Activated CD8-positive, alpha-beta memory T cell treated with anti-CD3 and anti-CD28 coated beads, Interleukin-2, amount 10 ng/mL, durations not matched to agents 7 days and 5 days (primary cell): ENCODE data around the gene F8. TPM values are rescaled to one million over a fixed set of nuclear protein-coding genes. Genes with fewer than 3 reads are reported as not detected.

Source experiments
- ATAC-seq: fragments of 150-1000 bp; cut with Tn5 transposase; one replicate; pipeline ENCODE4 v1.10.0; 2021; ENCODE audit warnings: moderate library complexity
- CTCF ChIA-PET: fragments of 350-600 bp; sonication (Branson Sonifier 250); formaldehyde crosslinking; loops from one replicate; lab custom pipeline; 2021; ENCODE audit warnings: antibody characterized with exemption; lab: Charles Lee
- DNase-seq: peaks from one replicate; pipeline ENCODE4 v3.0.0-alpha.2; 2020
- H3K27ac Mint-ChIP-seq: one replicate; pipeline ENCODE4 v1.8.0; 2021; ENCODE audit warnings: mild to moderate bottlenecking, mixed read lengths
- H3K27me3 Mint-ChIP-seq: one replicate; pipeline ENCODE4 v1.8.0; 2021; ENCODE audit warnings: mixed read lengths
- H3K36me3 Mint-ChIP-seq: one replicate; pipeline ENCODE4 v1.8.0; 2021; ENCODE audit warnings: mild to moderate bottlenecking, mixed read lengths
- H3K4me1 Mint-ChIP-seq: one replicate; pipeline ENCODE4 v1.8.0; 2021; ENCODE audit warnings: mixed read lengths
- H3K4me3 Mint-ChIP-seq: one replicate; pipeline ENCODE4 v1.8.0; 2021; ENCODE audit warnings: mild to moderate bottlenecking, moderate library complexity, mixed read lengths
- H3K9me3 Mint-ChIP-seq: one replicate; pipeline ENCODE4 v1.8.0; 2022; ENCODE audit warnings: low read depth, mixed read lengths
- total RNA-seq, 2 experiments: library from RNA; stranded (reverse); gene quantifications; one replicate each; pipeline ENCODE4 v1.2.3, GENCODE V29; 2021

The F8 gene
- total RNA-seq, 2 experiments from 2014 or later: 12.7 to 15.0 TPM

GRCh38 chrX:155054255-155054654 lies 31.7 kb upstream of the F8 start:
- Mint-ChIP-seq H3K27ac (no peak overlapping the region), H3K27me3 (no peaks in the 10 kb centered on the region), H3K36me3 (peaks cover 14% of the 10 kb centered on the region), H3K4me3 (no peak overlapping the region), H3K4me1 (peaks cover 41% of the 10 kb centered on the region), H3K9me3 (no peaks in the 10 kb centered on the region)
- ATAC-seq (no peak), DNase-seq (no peak)
- CTCF ChIA-PET: interaction anchor here (1.3 to 1.8 kb wide), 2 partner anchors 8 to 136 kb away, joined by 3 to 6 read pairs; no protein-coding TSS in a partner anchor

- no peak for DNase-seq
- Mint-ChIP-seq H3K9me3 (no peaks in the 10 kb centered on the region), H3K4me3 (no peak overlapping the region), H3K27ac (peak overlapping the region; percentile 62), H3K36me3 (peaks cover 14% of the 10 kb centered on the region), H3K27me3 (no peaks in the 10 kb centered on the region), H3K4me1 (peaks cover 45% of the 10 kb centered on the region)
- ATAC-seq: no peak
- CTCF ChIA-PET: no interaction called here
These were observed 31.1 kb upstream of the F8 start for GRCh38 chrX:155053656-155054055.

GRCh38 chrX:155052738-155053498 lies 30.4 kb upstream of the F8 start:
- Mint-ChIP-seq H3K9me3 (no peaks in the 10 kb centered on the region), H3K36me3 (peaks cover 14% of the 10 kb centered on the region), H3K4me1 (peaks cover 44% of the 10 kb centered on the region), H3K4me3 (no peak overlapping the region), H3K27ac (peak overlapping the region; percentile 62), H3K27me3 (no peaks in the 10 kb centered on the region)
- CTCF ChIA-PET: no interaction called here
- DNase-seq (no peak), ATAC-seq (no peak)

GRCh38 chrX:155048977-155049619 lies 26.6 kb upstream of the F8 start:
- Mint-ChIP-seq H3K36me3 (peaks cover 11% of the 10 kb centered on the region), H3K27ac (no peak overlapping the region), H3K9me3 (no peaks in the 10 kb centered on the region), H3K4me3 (no peak overlapping the region), H3K27me3 (no peaks in the 10 kb centered on the region), H3K4me1 (peaks cover 19% of the 10 kb centered on the region)
- CTCF ChIA-PET: interaction anchor here (1.0 to 1.3 kb wide), 5 partner anchors 8 to 64 kb away, joined by 3 to 4 read pairs (median 3); partner anchors contain the start of gene FUNDC2
- DNase-seq: peak; percentile 57
- no peak for ATAC-seq

GRCh38 chrX:155046811-155047528 lies 24.4 kb upstream of the F8 start:
- DNase-seq: no peak
- no peak overlapping the region for H3K27ac Mint-ChIP-seq

GRCh38 chrX:155046129-155046810 lies 23.7 kb upstream of the F8 start:
- Mint-ChIP-seq H3K36me3 (peaks cover 4% of the 10 kb centered on the region), H3K4me3 (no peak overlapping the region), H3K27ac (no peak overlapping the region), H3K27me3 (no peaks in the 10 kb centered on the region), H3K4me1 (peaks cover 5% of the 10 kb centered on the region), H3K9me3 (no peaks in the 10 kb centered on the region)
- CTCF ChIA-PET: interaction anchor here (1.3 kb wide), 1 partner anchor 9 kb away, joined by 3 read pairs; no protein-coding TSS in a partner anchor
- ATAC-seq (no peak), DNase-seq (no peak)

More at GRCh38 chrX:155046811-155047528, 24.4 kb upstream of the F8 start:
- Mint-ChIP-seq H3K4me3 (no peak overlapping the region), H3K27me3 (no peaks in the 10 kb centered on the region), H3K9me3 (no peaks in the 10 kb centered on the region), H3K36me3 (peaks cover 7% of the 10 kb centered on the region), H3K4me1 (peaks cover 5% of the 10 kb centered on the region)
- no peak for ATAC-seq
- CTCF ChIA-PET: interaction anchor here (1.3 kb wide), 1 partner anchor 8 kb away, joined by 3 read pairs; no protein-coding TSS in a partner anchor

GRCh38 chrX:155035688-155036087 lies 13.2 kb upstream of the F8 start:
- Mint-ChIP-seq H3K27me3 (no peaks in the 10 kb centered on the region), H3K4me3 (no peak overlapping the region), H3K4me1 (peaks cover 7% of the 10 kb centered on the region), H3K9me3 (no peaks in the 10 kb centered on the region), H3K36me3 (peaks cover 31% of the 10 kb centered on the region), H3K27ac (no peak overlapping the region)
- no peak for DNase-seq
- CTCF ChIA-PET: no interaction called here
- no peak for ATAC-seq

- ATAC-seq: no peak
- Mint-ChIP-seq H3K4me3 (no peak overlapping the region), H3K4me1 (peaks cover 18% of the 10 kb centered on the region), H3K27me3 (no peaks in the 10 kb centered on the region), H3K27ac (no peak overlapping the region), H3K9me3 (no peaks in the 10 kb centered on the region), H3K36me3 (peaks cover 19% of the 10 kb centered on the region)
- CTCF ChIA-PET: no interaction called here
- DNase-seq: no peak
These were observed 9.1 kb upstream of the F8 start for GRCh38 chrX:155031657-155032056.

- DNase-seq (no peak), ATAC-seq (no peak)
- H3K4me1 Mint-ChIP-seq: peaks cover 18% of the 10 kb centered on the region
- H3K36me3 Mint-ChIP-seq: peaks cover 3% of the 10 kb centered on the region
- no peaks in the 10 kb centered on the region for H3K9me3 Mint-ChIP-seq
- H3K4me3 Mint-ChIP-seq: peak overlapping the region; percentile 85
- no peaks in the 10 kb centered on the region for H3K27me3 Mint-ChIP-seq
- CTCF ChIA-PET: interaction anchor here (1.0 to 1.6 kb wide), 3 partner anchors 9 to 111 kb away, joined by 3 to 4 read pairs (median 4); no protein-coding TSS in a partner anchor
- peak overlapping the region; percentile 97 for H3K27ac Mint-ChIP-seq
These were observed 6.4 kb upstream of the F8 start for GRCh38 chrX:155028877-155029291.

- peak overlapping the region; percentile 97 for H3K27ac Mint-ChIP-seq
- H3K36me3 Mint-ChIP-seq: peaks cover 3% of the 10 kb centered on the region
- DNase-seq (peak; percentile 41), ATAC-seq (no peak)
- H3K27me3 Mint-ChIP-seq: no peaks in the 10 kb centered on the region
- no peaks in the 10 kb centered on the region for H3K9me3 Mint-ChIP-seq
- peak overlapping the region; percentile 85 for H3K4me3 Mint-ChIP-seq
- CTCF ChIA-PET: interaction anchor here (1.0 to 1.6 kb wide), 3 partner anchors 9 to 110 kb away, joined by 3 to 4 read pairs (median 4); no protein-coding TSS in a partner anchor
- H3K4me1 Mint-ChIP-seq: peaks cover 18% of the 10 kb centered on the region
These were observed 5.6 kb upstream of the F8 start for GRCh38 chrX:155028129-155028528.

- Mint-ChIP-seq H3K36me3 (peaks cover 3% of the 10 kb centered on the region), H3K4me3 (peak overlapping the region; percentile 85), H3K27me3 (no peaks in the 10 kb centered on the region), H3K27ac (peak overlapping the region; percentile 97), H3K4me1 (peaks cover 18% of the 10 kb centered on the region), H3K9me3 (no peaks in the 10 kb centered on the region)
- CTCF ChIA-PET: interaction anchor here (1.2 to 1.6 kb wide), 4 partner anchors 29 to 110 kb away, joined by 4 to 10 read pairs (median 4); no protein-coding TSS in a partner anchor
- DNase-seq (peak; percentile 43), ATAC-seq (peak; percentile 25)
These were observed 5.1 kb upstream of the F8 start for GRCh38 chrX:155027509-155028066.

- CTCF ChIA-PET: interaction anchor here (1.0 to 1.4 kb wide), 4 partner anchors 22 to 109 kb away, joined by 3 to 10 read pairs (median 4); no protein-coding TSS in a partner anchor
- no peaks in the 10 kb centered on the region for H3K9me3 Mint-ChIP-seq
- no peaks in the 10 kb centered on the region for H3K27me3 Mint-ChIP-seq
- peaks cover 3% of the 10 kb centered on the region for H3K36me3 Mint-ChIP-seq
- DNase-seq: peak; percentile 96
- peak; percentile 86 for ATAC-seq
- peak within 1 kb of the TSS; percentile 85 for H3K4me3 Mint-ChIP-seq
- H3K27ac Mint-ChIP-seq: peak within 1 kb of the TSS; percentile 97
- peaks cover 18% of the 10 kb centered on the region for H3K4me1 Mint-ChIP-seq
These were observed 4.4 kb upstream of the F8 start, which contains the start of gene FUNDC2 for GRCh38 chrX:155026727-155027508. FUNDC2 (plus strand) TSS chrX:155026844; CDS start chrX:155026939, 95 bp downstream.
